Lower lobe of right lung (tissue), 2 donors: ENCODE results near the gene DEFB115. TPM values are rescaled to one million over a fixed set of nuclear protein-coding genes. Genes with fewer than 3 reads are reported as not detected.
"Not testable (repeated sequence)": the region's sequence is repeated elsewhere in the genome, so short reads cannot be mapped to it uniquely, and the experiment has no call there.

Source experiments
- ATAC-seq, 2 donors: fragments of 200-7000 bp; cut with Tn5 transposase; one replicate each; pipeline ENCODE4 v1.9.1; 2020 to 2022; ENCODE audit warnings: mild to moderate bottlenecking in 2 of 2, moderate library complexity in 2 of 2
- DNase-seq: peaks from one replicate; pipeline ENCODE4 v3.0.0-alpha.2; 2020
- H3K27ac ChIP-seq: fragments of 200-600 bp; one replicate; pipeline ENCODE4 v1.8.0; 2022
- H3K27me3 ChIP-seq: fragments of 200-600 bp; one replicate; pipeline ENCODE4 v1.8.0; 2022; ENCODE audit warnings: low read depth
- H3K36me3 ChIP-seq: fragments of 200-600 bp; one replicate; pipeline ENCODE4 v1.8.0; 2022; ENCODE audit warnings: mild to moderate bottlenecking
- H3K4me1 ChIP-seq: fragments of 200-600 bp; one replicate; pipeline ENCODE4 v1.8.0; 2022
- H3K4me3 ChIP-seq: fragments of 200-600 bp; one replicate; pipeline ENCODE4 v1.8.0; 2022; ENCODE audit warnings: mild to moderate bottlenecking
- H3K9me3 ChIP-seq: fragments of 200-600 bp; one replicate; pipeline ENCODE4 v1.8.0; 2022
- intact Hi-C: fragments of 100-400 bp; cut with DNase I; formaldehyde crosslinking; loops from one replicate; pipeline ENCODE4 v1.11.0; 2022
- total RNA-seq: library from RNA; stranded (reverse); fragmentation: NEBNext Ultra II Directional; extraction: Animal tissue kit (Norgen Biotek cat#: 25700); gene quantifications from one replicate; pipeline ENCODE4 v1.2.1, GENCODE V29; 2021
- TF ChIP-seq, protein P1 (sequence below): fragments of 200-600 bp; IDR thresholded peaks from one replicate; pipeline ENCODE4 v1.8.0; 2022; ENCODE audit warnings: antibody characterized with exemption, mild to moderate bottlenecking
- donor health status: DM: no; HTN: yes; CAD: no; lungs with severe emphysema.

DEFB115 gene
- total RNA-seq, 1 donor from 2014 or later = not detected

DNA sequence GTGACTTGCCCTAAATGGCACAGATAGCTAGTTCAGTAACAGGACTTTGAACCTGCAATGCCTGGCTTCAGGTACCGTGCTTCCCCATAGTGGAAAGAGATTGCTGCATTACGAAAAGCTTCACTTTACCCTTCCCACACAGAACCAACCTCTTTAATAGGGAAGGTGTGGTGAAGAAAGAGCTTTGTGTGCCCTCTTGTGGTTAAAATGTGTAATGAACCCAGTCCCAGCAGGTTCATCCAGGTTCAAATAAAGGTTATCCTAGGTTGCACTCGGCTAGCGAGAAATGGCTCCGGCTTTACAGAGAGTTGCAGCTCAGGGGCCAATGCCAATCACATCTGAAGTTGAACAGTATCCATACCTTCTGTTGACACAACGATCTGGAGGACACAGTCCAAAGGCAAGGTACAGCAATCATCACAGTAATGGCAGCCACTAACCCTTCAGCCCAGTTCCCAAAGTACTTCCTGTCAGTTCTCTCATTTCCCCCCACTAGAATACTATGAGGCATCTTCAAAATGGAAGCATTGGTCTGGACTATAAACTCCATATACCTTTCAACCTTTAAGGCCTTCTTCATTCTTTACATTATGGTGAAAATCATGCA lies 3.0 kb downstream of the DEFB115 start:
- TF ChIP-seq, protein P1, sequence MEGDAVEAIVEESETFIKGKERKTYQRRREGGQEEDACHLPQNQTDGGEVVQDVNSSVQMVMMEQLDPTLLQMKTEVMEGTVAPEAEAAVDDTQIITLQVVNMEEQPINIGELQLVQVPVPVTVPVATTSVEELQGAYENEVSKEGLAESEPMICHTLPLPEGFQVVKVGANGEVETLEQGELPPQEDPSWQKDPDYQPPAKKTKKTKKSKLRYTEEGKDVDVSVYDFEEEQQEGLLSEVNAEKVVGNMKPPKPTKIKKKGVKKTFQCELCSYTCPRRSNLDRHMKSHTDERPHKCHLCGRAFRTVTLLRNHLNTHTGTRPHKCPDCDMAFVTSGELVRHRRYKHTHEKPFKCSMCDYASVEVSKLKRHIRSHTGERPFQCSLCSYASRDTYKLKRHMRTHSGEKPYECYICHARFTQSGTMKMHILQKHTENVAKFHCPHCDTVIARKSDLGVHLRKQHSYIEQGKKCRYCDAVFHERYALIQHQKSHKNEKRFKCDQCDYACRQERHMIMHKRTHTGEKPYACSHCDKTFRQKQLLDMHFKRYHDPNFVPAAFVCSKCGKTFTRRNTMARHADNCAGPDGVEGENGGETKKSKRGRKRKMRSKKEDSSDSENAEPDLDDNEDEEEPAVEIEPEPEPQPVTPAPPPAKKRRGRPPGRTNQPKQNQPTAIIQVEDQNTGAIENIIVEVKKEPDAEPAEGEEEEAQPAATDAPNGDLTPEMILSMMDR = peak; percentile 41
- no peaks in the 10 kb centered on the region for H3K36me3 ChIP-seq
- no peak overlapping the region for H3K27ac ChIP-seq
- H3K4me3 ChIP-seq = no peak overlapping the region
- intact Hi-C loops = no loop called here
- no peaks in the 10 kb centered on the region for H3K4me1 ChIP-seq
- no peak for DNase-seq
- no peaks in the 10 kb centered on the region for H3K27me3 ChIP-seq
- no peaks in the 10 kb centered on the region for H3K9me3 ChIP-seq
- no peak for ATAC-seq

DNA sequence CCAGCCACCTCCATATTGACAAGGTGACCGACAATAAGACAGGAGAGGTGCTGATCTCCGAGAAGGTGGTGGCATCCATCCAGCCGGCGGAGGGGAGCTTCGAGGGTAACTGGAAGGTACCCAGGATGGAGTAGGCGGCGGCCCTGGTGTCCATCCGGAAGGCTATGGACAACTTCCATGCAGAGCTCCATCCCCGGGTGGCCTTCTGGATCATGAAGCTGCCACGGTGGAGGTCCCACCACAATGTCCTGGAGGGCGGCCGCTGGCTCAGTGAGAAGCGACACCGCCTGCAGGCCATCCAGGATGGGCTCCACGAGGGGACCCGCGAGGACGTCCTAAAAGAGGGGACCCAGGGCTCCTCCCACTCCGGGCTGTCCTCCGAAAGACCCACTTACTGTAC lies 17.0 kb downstream of the DEFB115 start:
- Histone ChIP-seq H3K27me3 (no peaks in the 10 kb centered on the region), H3K27ac (no peak overlapping the region), H3K9me3 (peaks cover 18% of the 10 kb centered on the region), H3K4me1 (no peaks in the 10 kb centered on the region), H3K4me3 (no peak overlapping the region), H3K36me3 (no peaks in the 10 kb centered on the region)
- DNase-seq (no peak), ATAC-seq (no peak)
- intact Hi-C loops = no loop called here
- TF ChIP-seq, protein P1 = no peak

DNA sequence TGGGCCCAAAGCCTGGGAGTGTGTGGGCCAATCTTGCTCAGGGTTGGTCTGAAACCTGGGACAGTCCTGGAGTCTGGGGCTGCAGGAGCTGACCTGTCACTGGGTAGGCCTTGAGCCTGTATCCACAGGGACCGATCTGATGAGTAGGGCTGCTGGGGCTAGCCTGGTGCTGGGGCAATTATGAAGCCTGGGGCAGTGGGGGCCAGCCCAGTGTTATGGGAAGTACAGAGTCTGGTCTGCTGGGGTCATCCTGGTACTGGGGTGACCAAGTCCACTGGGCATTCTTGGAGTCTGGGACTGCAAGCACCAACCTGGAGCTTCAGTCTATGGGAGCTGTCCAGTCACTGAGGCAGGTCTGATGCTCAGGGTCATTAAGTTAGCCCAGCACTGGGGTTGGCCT lies 20.7 kb downstream of the DEFB115 start:
- Histone ChIP-seq H3K27me3 (no peaks in the 10 kb centered on the region), H3K9me3 (peaks cover 3% of the 10 kb centered on the region), H3K4me1 (no peaks in the 10 kb centered on the region), H3K36me3 (no peaks in the 10 kb centered on the region), H3K4me3 (no peak overlapping the region), H3K27ac (no peak overlapping the region)
- DNase-seq = no peak
- TF ChIP-seq, protein P1 = no peak
- intact Hi-C loops = no loop called here
- no peak for ATAC-seq

DNA sequence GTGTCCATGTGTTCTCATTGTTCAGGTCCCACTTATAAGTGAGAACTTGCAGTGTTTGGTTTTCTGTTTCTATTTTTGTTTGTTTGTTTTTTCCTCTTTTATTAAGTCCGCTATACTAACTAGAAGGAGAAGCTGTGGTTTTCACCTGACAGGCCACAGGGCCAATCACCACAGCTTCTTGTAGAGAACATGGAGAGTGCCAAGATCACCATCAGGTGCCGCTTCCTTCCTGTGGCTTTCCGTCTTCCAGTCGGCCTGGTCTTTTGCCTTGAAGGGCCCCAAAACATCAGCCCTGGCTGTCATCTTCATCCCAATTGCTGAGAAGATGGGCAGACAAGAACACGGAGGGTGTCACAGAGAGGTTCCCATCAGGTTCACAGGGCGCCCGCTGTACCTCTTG lies 27.5 kb downstream of the DEFB115 start:
- intact Hi-C loops, H3K9me3 ChIP-seq, ATAC-seq, H3K4me1 ChIP-seq, H3K36me3 ChIP-seq, H3K4me3 ChIP-seq, H3K27ac ChIP-seq, DNase-seq, H3K27me3 ChIP-seq: not testable (repeated sequence)

DNA sequence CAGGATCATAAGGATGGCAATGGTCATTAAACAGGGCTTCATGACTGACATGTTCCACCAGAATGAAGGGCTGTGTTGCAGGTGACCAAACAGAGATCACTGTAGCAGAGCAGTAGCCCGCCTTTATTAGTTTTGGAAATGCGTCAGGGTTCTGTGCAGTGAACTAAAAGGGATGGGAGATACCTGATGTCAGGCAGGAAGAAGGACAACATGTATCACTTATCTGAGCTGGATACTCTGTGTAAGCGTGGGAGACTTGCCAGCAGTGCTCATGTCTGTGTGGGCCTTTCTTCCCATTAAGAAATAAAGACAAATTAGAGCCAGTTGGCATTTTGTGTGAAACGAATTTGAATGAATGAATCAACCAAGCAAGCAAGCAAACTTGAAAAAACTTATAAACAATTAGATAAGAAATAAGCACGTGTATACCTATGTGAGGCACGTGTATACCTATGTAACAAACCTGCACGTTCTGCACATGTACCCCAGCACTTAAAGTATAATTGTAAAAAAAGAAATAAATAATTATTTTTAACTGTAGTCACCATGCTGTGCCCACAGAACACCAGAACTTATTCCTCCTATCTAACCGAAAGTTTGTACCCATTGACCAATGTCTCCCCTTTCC lies 51.2 kb downstream of the DEFB115 start, which contains the start of gene DEFB116:
Gene DEFB116 (minus strand): TSS at position 51 of the 628 bp plus-strand sequence. CDS start 0 bp downstream, at position 51.
- Histone ChIP-seq H3K4me1 (no peaks in the 10 kb centered on the region), H3K27me3 (no peaks in the 10 kb centered on the region), H3K36me3 (no peaks in the 10 kb centered on the region), H3K27ac (no peak within 1 kb of the TSS), H3K9me3 (no peaks in the 10 kb centered on the region), H3K4me3 (no peak within 1 kb of the TSS)
- intact Hi-C loops = no loop called here
- DNase-seq (no peak), ATAC-seq (no peak)
- TF ChIP-seq, protein P1 = no peak

Other genes starting within 250 kb of the DEFB115 start
- gene DEFB116, start 50.9 kb downstream of the DEFB115 start, total RNA-seq = not detected
- not detected for gene DEFB118, start 110.9 kb downstream of the DEFB115 start, total RNA-seq
- not detected for gene DEFB119, start 132.9 kb downstream of the DEFB115 start, total RNA-seq
- not detected for gene DEFB121, start 148.6 kb downstream of the DEFB115 start, total RNA-seq
- gene DEFB123, start 183.0 kb downstream of the DEFB115 start, total RNA-seq = not detected
- gene DEFB124, start 217.5 kb downstream of the DEFB115 start, total RNA-seq = not detected
- 2.3 TPM for gene REM1, start 217.6 kb downstream of the DEFB115 start, total RNA-seq